ENCODE data around the gene SPATC1L. TPM values are rescaled to one million over a fixed set of nuclear protein-coding genes. Genes with fewer than 3 reads are reported as not detected.
"Not testable (repeated sequence)": the region's sequence is repeated elsewhere in the genome, so short reads cannot be mapped to it uniquely, and the experiment has no call there.

The SPATC1L gene
- total and polyA plus RNA-seq, 2 donors, result 3.6 to 20.4 TPM

DNA sequence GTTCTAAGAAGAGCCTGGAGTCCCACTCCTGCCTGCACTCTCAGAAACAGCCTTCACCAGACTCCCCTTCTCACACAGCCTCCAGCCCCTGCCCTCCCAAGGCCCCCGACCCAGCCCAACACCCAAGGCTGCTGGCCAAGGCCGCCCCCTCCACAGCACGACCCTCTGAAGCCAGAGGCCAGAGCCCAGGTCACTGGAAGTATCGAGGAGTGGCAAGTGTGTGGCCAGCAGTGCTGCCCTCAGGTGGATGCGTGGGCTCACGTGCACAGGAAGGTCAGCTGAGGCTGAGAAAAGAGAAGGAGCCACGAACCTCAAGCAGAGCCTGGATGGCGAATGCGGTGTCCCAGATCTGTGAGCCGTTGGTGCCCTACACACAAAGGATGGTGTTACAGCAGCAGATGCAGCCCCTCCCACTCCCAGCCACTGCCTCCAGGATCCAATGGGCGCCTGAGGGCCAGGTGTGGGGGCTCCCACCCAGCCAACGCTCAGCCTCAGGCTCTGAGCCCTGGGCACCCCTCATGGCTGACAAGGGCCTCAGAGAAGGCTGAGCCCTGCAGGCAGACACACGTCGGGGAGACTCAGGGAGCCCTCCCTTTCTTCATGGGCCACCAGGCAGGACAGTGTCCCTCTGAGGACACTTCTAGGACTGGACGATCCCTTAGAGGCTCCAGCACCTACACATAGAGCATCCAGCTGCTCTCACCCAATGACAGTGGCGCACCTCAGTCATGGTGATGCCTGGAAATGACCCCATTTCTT lies 26.3 kb upstream of the SPATC1L start:
- peaks cover 2% of the 10 kb centered on the region for H3K36me3 ChIP-seq (ENCODE audit: insufficient read depth)
- no peak for DNase-seq (ENCODE audit: extremely low spot score)
- no peak overlapping the region for H3K4me3 ChIP-seq (ENCODE audit: low read depth, low read length)
- WGBS, result 86% methylated on average over 16 of the region's 16 CpGs
- no peaks in the 10 kb centered on the region for H3K4me1 ChIP-seq (ENCODE audit: insufficient read depth)
- no peak overlapping the region for H3K27ac ChIP-seq (ENCODE audit: low read depth)

DNA sequence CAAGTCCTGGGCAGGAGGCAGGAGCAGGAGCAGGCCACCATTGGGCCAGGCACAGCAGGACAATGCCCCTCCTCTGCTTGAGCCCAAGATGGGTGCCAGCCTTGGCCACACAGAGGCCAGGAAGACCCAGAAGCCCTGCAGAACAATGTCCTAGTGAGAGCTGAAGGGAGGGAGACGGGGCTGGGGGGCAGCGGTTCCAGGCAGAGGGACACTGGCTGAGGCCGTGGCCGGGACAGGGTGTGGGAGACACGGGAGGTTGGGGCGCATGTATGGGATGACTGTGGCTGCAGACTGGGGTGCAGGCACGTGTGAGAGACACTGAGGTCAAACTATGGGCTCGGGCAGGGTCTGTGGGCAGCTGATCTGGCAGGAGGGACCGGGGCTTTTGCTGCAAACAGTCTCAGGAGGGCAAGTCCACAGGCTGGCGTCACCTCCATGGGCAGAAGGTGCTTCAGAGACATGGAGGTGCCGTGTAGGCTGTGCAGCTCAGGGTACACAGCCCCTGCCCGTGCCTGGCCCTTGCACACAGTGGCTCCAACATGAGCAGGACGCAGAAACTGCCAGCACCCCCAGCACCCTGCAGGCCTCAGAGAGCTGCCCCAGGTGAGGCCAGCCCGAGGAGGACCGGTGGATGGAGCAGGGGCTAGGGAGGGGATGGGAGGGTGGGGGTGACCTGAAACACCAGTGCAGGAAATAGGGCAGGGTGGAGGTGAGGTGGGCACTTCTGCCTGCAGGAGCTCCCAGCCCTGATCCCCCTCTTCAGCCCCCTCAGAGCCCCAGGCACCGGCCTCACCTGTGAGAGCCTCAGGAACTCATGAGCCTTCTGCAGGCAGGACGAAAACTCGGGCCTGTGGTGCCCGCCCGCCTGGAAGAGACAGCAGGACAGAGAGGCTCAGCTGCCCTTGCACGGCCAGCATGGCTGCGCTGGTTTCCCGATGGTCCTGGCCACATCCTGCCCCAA lies 24.8 kb upstream of the SPATC1L start:
- H3K4me3 ChIP-seq (ENCODE audit: low read depth, low read length), result no peak overlapping the region
- 92% methylated on average over 23 of the region's 23 CpGs for WGBS
- H3K36me3 ChIP-seq (ENCODE audit: insufficient read depth), result peaks cover 2% of the 10 kb centered on the region
- H3K27ac ChIP-seq (ENCODE audit: low read depth), result no peak overlapping the region
- DNase-seq (ENCODE audit: extremely low spot score), result no peak
- no peaks in the 10 kb centered on the region for H3K4me1 ChIP-seq (ENCODE audit: insufficient read depth)

DNA sequence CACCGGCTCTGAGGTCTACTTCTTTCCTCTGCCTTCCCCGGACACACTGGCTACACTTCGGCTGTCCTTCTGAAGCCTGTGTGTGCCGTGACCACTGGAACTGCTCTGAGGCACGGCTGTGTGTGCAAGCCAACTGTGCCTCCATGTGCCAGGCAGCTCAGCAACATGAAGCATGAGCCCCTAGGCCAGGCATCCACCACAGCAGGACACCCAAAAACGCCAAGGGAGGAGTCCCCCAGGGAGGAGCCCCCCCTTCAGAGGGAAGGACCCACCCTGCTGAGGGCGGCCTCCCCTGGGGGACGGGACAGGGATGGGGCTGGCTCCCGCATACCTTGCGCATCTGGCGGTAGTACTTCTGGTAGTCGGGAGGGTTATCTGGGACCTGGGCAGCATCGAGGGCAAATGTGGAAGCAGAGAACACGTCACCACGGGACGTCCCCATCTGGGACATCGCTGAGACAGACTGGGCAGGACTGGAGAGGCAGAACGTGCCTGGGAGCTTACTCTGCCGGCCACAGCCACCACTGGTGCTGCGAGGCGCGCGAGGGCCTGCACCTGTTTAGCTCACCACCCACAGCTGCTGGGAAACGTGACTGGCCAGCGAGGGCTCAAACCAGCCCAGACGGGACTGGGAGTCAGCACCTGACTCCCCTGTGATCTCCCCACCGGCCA lies 23.8 kb upstream of the SPATC1L start:
- Histone ChIP-seq H3K4me1 (ENCODE audit: insufficient read depth) (no peaks in the 10 kb centered on the region), H3K4me3 (ENCODE audit: low read depth, low read length) (no peak overlapping the region), H3K27ac (ENCODE audit: low read depth) (no peak overlapping the region), H3K36me3 (ENCODE audit: insufficient read depth) (peaks cover 2% of the 10 kb centered on the region)
- no peak for DNase-seq (ENCODE audit: extremely low spot score)
- 91% methylated on average over 27 of the region's 27 CpGs for WGBS

DNA sequence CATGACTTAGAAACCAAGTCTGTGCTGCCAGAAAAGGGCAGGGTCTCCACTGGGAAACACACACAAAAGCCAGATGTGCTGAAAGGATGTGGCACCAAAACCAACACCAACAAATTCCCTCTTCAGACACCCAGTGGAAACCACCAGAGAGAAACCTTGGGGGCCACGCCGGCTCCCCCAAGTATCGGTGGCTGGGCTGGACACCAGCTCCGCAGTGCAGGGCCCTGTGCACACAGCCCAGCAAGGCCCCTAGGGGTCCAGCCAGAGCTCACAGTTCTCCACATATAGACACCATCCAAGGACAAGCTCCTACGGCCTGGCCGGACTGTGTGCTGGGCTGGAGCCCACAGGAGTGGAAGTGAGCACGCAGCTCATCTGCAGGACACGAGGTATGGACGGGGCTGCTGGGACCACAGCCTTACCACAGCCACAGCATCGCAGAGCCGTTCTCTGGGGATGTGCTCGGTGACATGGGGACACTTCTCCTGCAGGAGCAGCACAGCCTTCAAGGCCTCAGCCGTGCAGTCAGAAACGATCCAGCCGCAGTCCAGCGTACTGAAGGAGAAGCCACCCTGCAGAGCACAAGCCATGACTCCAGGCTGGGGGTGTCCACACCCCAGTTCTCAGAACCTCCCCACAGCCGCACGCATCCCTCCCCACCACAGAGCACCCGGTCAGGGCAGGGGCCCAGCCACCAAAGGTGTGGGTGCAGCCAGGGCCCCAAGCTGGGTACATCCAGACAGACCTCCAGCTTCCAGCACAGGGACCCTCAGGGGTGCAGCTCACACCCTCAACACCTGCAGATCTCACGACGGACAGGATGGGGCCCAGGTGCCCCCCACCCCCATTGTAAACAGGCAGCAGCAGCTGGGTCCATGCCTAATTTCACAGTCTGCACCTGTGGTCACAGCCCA lies 23.0 kb upstream of the SPATC1L start:
- WGBS, result 94% methylated on average over 21 of the region's 21 CpGs
- Histone ChIP-seq H3K27ac (ENCODE audit: low read depth) (no peak overlapping the region), H3K4me1 (ENCODE audit: insufficient read depth) (no peaks in the 10 kb centered on the region), H3K36me3 (ENCODE audit: insufficient read depth) (peaks cover 2% of the 10 kb centered on the region), H3K4me3 (ENCODE audit: low read depth, low read length) (no peak overlapping the region)
- no peak for DNase-seq (ENCODE audit: extremely low spot score)

DNA sequence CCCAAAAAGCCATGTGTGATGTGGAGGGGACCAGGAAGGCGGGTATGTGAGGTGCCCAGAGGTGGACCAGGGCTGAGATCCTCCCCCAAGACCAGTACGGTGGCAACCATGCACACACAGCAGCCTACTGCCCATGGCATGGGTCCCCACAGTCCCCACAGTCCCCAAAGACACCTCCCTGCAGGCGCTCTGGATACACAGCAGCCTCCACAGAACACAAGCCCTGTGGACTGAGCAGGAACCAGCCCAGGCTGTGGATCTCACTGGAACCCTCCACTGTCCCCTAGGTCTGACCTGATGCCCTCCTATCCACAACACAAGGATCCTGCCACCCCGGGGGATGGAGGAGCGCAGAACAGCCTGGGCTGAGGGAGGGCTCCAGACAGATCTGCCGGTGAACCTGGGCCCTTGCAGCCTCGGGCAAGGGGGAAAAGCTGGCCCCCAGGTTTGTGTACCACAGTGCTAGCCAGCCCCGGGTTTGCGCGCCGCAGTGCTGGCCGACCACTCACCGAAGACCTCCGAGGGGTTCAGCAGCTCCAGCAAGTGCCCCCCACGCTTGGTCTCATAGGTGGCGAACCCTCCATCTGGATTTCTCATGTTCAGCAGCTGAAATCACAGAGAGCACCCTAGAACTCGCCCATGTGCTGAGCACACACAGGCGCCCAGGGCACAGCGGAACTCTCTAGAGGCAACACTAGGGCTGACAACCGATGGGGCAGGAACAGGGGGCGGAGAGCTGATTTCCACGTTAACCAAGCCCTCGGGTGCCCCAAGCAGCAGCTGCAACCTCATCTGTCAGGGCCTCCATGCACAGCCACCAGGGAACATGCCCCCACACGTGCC lies 22.1 kb upstream of the SPATC1L start:
- Histone ChIP-seq H3K27ac (ENCODE audit: low read depth) (no peak overlapping the region), H3K4me1 (ENCODE audit: insufficient read depth) (no peaks in the 10 kb centered on the region), H3K4me3 (ENCODE audit: low read depth, low read length) (no peak overlapping the region), H3K36me3 (ENCODE audit: insufficient read depth) (peaks cover 2% of the 10 kb centered on the region)
- DNase-seq (ENCODE audit: extremely low spot score), result no peak
- WGBS, result 93% methylated on average over 24 of the region's 24 CpGs

DNA sequence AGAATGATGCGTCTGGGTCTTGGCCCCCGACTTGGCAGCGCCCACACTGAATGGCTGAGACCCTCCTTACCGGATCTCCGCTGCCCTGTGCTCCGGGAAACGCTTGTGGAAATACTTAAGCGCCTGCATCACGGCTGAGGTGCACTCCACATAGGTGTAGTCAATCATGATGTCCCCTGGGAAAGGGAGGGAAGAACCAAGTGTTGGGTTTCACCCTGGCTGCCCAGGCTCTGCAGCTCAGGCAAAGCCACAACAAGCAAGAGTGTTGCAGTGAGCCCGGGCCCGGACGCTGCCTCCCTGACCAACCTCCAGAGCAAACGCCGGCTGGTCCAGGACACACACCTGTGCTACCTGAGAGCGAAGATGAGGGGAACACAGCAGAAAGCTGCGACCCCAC lies 21.5 kb upstream of the SPATC1L start:
- no peak overlapping the region for H3K27ac ChIP-seq (ENCODE audit: low read depth)
- WGBS, result 96% methylated on average over 16 of the region's 16 CpGs
- DNase-seq (ENCODE audit: extremely low spot score), result no peak
- H3K36me3 ChIP-seq (ENCODE audit: insufficient read depth), result peaks cover 2% of the 10 kb centered on the region
- H3K4me3 ChIP-seq (ENCODE audit: low read depth, low read length), result no peak overlapping the region
- H3K4me1 ChIP-seq (ENCODE audit: insufficient read depth), result no peaks in the 10 kb centered on the region

DNA sequence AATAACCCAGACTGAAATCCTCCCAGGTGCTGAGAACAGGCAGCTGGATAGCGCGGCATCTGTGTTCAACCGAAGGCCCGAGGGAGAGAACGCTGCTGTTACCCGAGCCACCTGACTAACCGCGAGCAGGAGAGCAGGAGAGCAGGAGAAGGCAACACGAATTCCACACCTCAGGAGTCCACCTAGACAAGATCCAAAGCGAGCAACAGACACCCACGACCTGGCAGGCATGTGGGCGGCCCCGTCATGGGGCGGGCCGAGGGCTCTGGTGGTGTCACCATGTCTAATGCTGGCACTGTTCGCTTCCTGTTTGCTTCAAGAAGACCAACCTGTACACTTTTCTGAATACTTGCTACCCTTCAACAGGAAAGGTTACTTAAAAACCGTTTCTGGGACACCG lies 20.9 kb upstream of the SPATC1L start:
- DNase-seq (ENCODE audit: extremely low spot score), result no peak
- no peak overlapping the region for H3K4me3 ChIP-seq (ENCODE audit: low read depth, low read length)
- H3K36me3 ChIP-seq (ENCODE audit: insufficient read depth), result peaks cover 2% of the 10 kb centered on the region
- no peak overlapping the region for H3K27ac ChIP-seq (ENCODE audit: low read depth)
- WGBS, result 91% methylated on average over 18 of the region's 18 CpGs
- no peaks in the 10 kb centered on the region for H3K4me1 ChIP-seq (ENCODE audit: insufficient read depth)

DNA sequence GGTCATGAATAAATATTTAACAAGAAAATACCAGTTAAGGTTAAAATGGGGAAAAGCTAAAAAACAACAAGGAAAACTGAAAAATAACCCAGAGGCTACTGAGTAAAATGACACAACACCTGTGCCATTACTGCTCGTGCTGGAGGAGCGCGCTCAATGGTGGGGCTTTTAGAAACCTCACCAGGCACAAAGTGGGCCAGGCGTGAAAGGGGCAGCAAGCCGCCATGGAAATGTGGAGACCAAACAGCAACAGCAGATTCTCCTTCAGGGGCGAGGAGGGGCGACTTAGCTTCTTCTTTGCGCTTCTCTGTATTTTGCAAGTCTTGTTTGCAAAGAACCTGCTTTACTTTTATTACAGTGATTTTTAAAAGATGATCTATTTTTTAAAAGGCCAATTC lies 18.9 kb upstream of the SPATC1L start:
- Histone ChIP-seq H3K4me1 (ENCODE audit: insufficient read depth) (no peaks in the 10 kb centered on the region), H3K27ac (ENCODE audit: low read depth) (no peak overlapping the region), H3K4me3 (ENCODE audit: low read depth, low read length) (no peak overlapping the region), H3K36me3 (ENCODE audit: insufficient read depth) (peaks cover 2% of the 10 kb centered on the region)
- 97% methylated on average over 8 of the region's 8 CpGs for WGBS
- DNase-seq (ENCODE audit: extremely low spot score), result no peak

DNA sequence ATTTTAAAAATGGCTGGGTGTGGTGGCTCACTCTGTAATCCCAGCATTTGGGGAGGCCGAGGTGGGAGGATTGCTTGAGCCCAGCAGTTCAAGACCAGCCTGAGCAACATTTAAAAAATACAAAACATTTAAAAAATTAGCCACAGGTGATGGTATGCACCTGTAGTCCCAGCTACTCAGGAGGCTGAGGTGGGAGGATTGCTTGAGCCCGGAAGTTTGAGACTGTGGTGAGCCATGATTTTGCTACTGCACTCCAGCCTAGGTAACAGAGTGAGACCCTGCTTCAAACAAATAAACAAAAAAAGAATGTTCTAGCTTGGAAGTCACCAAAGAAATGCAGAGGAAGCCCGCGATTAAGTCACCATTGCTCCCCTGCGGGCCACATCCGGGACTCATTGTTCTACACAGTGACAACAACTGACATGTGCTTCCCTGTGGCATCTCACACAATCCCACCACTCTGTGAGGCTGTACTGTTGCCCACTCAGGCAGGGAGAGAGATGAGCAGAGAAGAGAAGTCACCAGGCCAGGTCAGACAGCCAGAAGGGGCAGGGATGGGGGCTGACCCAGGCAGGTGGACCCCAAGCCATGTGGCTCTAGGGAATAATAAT lies 18.4 kb upstream of the SPATC1L start:
- no peak for DNase-seq (ENCODE audit: extremely low spot score)
- H3K36me3 ChIP-seq (ENCODE audit: insufficient read depth), result peaks cover 2% of the 10 kb centered on the region
- no peaks in the 10 kb centered on the region for H3K4me1 ChIP-seq (ENCODE audit: insufficient read depth)
- no peak overlapping the region for H3K4me3 ChIP-seq (ENCODE audit: low read depth, low read length)
- H3K27ac ChIP-seq (ENCODE audit: low read depth), result no peak overlapping the region
- WGBS, result 91% methylated on average over 6 of the region's 6 CpGs

DNA sequence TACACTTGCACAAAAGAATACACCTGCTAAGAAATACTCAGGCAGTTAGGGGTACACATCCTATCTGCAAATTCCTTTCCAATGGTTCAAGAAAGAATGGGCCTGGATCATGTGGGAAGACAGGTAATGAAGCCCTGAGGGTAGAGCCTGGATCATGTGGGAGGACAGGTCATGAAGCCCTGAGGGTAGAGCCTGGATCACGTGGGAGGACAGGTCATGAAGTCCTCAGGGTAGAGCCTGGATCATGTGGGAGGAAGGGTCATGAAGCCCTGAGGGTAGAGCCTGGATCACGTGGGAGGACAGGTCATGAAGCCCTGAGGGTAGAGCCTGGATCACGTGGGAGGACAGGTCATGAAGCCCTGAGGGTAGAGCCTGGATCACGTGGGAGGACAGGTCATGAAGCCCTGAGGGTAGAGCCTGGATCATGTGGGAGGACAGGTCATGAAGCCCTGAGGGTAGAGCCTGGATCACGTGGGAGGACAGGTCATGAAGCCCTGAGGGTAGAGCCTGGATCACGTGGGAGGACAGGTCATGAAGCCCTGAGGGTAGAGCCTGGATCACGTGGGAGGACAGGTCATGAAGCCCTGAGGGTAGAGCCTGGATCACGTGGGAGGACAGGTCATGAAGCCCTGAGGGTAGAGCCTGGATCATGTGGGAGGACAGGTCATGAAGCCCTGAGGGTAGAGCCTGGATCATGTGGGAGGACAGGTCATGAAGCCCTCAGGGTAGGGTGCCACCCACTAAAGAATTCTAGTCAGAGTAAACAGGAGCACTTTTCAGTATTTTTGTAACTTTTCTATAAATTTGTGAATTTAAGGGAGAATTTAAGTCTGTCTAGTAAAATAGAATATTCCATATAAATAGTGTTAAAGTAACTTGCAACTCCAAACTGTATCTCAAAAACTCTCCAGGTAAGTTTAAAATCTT lies 16.9 kb upstream of the SPATC1L start:
- H3K4me3 ChIP-seq (ENCODE audit: low read depth, low read length); H3K27ac ChIP-seq (ENCODE audit: low read depth); H3K4me1 ChIP-seq (ENCODE audit: insufficient read depth); DNase-seq (ENCODE audit: extremely low spot score); H3K36me3 ChIP-seq (ENCODE audit: insufficient read depth): not testable (repeated sequence)
- WGBS, result 98% methylated on average over 4 of the region's 8 CpGs
